ENCODE measurements around the gene SLC4A8. TPM values are rescaled to one million over a fixed set of nuclear protein-coding genes. Genes with fewer than 3 reads are reported as not detected.

The SLC4A8 gene
- total RNA-seq, 2 donors from 2014 or later: 0.50 to 10.5 TPM

- Histone ChIP-seq H3K9me3 (no peaks in the 10 kb centered on the region), H3K27me3 (replicated peaks; ENCODE audit: insufficient read depth) (no peaks in the 10 kb centered on the region), H3K27ac (no peak overlapping the region), H3K36me3 (no peaks in the 10 kb centered on the region), H3K4me1 (replicated peaks) (no peaks in the 10 kb centered on the region), H3K4me3 (no peak overlapping the region)
- 77% methylated on average over 3 of the region's 3 CpGs for WGBS
- no peak for TF ChIP-seq POLR2A (IDR thresholded peaks at IDR 0.05)
- TF ChIP-seq CTCF (IDR thresholded peaks at IDR 0.05): no peak
- TF ChIP-seq POLR2AphosphoS5 (IDR thresholded peaks at IDR 0.05): no peak
- intact Hi-C loops (cut with DNase I): no loop called here
- DNase-seq (ENCODE audit: low spot score): no peak
Observed at GRCh38 chr12:51413791-51414190, 10.8 kb upstream of the SLC4A8 start.

- DNase-seq (ENCODE audit: low spot score): no peak
- Histone ChIP-seq H3K27ac (no peak overlapping the region), H3K36me3 (no peaks in the 10 kb centered on the region), H3K4me3 (no peak overlapping the region), H3K4me1 (replicated peaks) (no peaks in the 10 kb centered on the region), H3K27me3 (replicated peaks; ENCODE audit: insufficient read depth) (no peaks in the 10 kb centered on the region), H3K9me3 (no peaks in the 10 kb centered on the region)
- intact Hi-C loops (cut with DNase I): no loop called here
- WGBS: 97% methylated on average over 1 of the region's 1 CpG
- no peak for TF ChIP-seq POLR2A (IDR thresholded peaks at IDR 0.05)
- TF ChIP-seq CTCF (IDR thresholded peaks at IDR 0.05): no peak
Observed at GRCh38 chr12:51415931-51416330, 8.7 kb upstream of the SLC4A8 start.

- Histone ChIP-seq H3K36me3 (no peaks in the 10 kb centered on the region), H3K4me1 (replicated peaks) (no peaks in the 10 kb centered on the region), H3K9me3 (no peaks in the 10 kb centered on the region), H3K27ac (no peak overlapping the region), H3K27me3 (replicated peaks; ENCODE audit: insufficient read depth) (no peaks in the 10 kb centered on the region), H3K4me3 (no peak overlapping the region)
- WGBS: 75% methylated on average over 4 of the region's 4 CpGs
- intact Hi-C loops (cut with DNase I): no loop called here
- no peak for TF ChIP-seq POLR2A (IDR thresholded peaks at IDR 0.05)
- TF ChIP-seq CTCF (IDR thresholded peaks at IDR 0.05): no peak
- no peak for TF ChIP-seq POLR2AphosphoS5 (IDR thresholded peaks at IDR 0.05)
- DNase-seq (ENCODE audit: low spot score): no peak
Observed at GRCh38 chr12:51417826-51418225, 6.8 kb upstream of the SLC4A8 start.

GRCh38 chr12:51419425-51420193 lies 5.0 kb upstream of the SLC4A8 start:
- Histone ChIP-seq H3K27me3 (replicated peaks; ENCODE audit: insufficient read depth) (no peaks in the 10 kb centered on the region), H3K36me3 (no peaks in the 10 kb centered on the region), H3K9me3 (no peaks in the 10 kb centered on the region), H3K27ac (no peak overlapping the region), H3K4me1 (replicated peaks) (no peaks in the 10 kb centered on the region), H3K4me3 (no peak overlapping the region)
- WGBS: 33% methylated on average over 11 of the region's 11 CpGs
- TF ChIP-seq CTCF (IDR thresholded peaks at IDR 0.05) (no peak), POLR2A (IDR thresholded peaks at IDR 0.05) (no peak), POLR2AphosphoS5 (IDR thresholded peaks at IDR 0.05) (no peak)
- DNase-seq (ENCODE audit: low spot score): no peak
- intact Hi-C loops (cut with DNase I): loop anchor here (5.0 kb wide), 2 partner anchors 113 to 453 kb away; no protein-coding TSS in a partner anchor
